Activated CD8-positive, alpha-beta memory T cell treated with anti-CD3 and anti-CD28 coated beads, Interleukin-2, amount 50 U/mL, for 1 hour (primary cell): ENCODE data around the gene F12.

Source experiments
- DNase-seq: peaks from one replicate; pipeline ENCODE4 v3.0.0-alpha.2; 2020; ENCODE audit errors: extremely low read depth

F12 gene

GRCh38 chr5:177446200-177447065, 37.1 kb upstream of the F12 start, which contains the start of gene PRR7:
TSS of gene PRR7 (plus strand) at chr5:177446814. CDS start at chr5:177455068, 8,254 bp downstream.
- DNase-seq: no peak

- DNase-seq: no peak
Observed at GRCh38 chr5:177445917-177446199, 36.5 kb upstream of the F12 start.

- no peak for DNase-seq
Observed at GRCh38 chr5:177445052-177445916, 35.9 kb upstream of the F12 start.

- no peak for DNase-seq
Observed at GRCh38 chr5:177444106-177445051, 35.0 kb upstream of the F12 start.

DNA sequence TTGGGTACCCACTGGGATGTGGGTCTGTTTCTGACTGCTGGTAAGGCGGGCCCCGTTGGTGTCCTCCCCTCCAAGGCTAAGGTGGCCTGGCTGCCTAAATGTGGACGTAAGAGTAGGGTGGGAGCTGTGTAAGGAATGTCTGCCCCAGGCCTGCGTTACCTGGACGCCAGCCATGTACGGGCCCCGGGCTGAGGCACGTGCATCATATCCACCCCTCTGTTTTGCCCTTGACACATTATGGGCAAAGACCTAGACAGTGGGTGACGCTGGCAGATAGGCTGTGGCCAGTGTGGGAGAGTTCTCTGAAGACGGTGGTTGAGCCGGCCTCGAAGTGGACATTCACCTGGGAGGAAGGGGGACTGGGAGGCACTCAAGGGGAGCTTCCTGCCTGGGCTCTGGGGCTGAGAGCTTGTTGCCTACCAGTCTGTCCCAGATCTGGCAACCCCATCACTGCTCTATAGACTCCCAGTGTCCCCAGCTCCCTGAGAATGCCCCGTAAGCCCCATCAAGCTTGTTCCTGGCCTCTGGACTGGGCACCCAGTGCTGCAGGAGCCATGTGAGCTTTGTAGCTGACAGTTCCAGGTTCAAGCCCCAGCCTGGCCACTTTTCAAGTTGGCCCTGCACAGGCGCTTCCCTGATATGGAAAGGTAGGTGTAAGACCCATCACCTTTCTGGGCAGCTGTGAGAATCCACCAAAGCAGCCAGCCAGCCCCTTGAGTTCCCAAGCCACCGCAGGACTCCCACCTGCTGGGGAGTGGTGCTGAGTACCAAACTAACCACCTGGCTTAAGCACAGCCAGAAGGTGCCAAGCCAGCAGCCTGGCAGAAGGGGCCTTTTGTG, 34.0 kb upstream of the F12 start:
- no peak for DNase-seq

DNA sequence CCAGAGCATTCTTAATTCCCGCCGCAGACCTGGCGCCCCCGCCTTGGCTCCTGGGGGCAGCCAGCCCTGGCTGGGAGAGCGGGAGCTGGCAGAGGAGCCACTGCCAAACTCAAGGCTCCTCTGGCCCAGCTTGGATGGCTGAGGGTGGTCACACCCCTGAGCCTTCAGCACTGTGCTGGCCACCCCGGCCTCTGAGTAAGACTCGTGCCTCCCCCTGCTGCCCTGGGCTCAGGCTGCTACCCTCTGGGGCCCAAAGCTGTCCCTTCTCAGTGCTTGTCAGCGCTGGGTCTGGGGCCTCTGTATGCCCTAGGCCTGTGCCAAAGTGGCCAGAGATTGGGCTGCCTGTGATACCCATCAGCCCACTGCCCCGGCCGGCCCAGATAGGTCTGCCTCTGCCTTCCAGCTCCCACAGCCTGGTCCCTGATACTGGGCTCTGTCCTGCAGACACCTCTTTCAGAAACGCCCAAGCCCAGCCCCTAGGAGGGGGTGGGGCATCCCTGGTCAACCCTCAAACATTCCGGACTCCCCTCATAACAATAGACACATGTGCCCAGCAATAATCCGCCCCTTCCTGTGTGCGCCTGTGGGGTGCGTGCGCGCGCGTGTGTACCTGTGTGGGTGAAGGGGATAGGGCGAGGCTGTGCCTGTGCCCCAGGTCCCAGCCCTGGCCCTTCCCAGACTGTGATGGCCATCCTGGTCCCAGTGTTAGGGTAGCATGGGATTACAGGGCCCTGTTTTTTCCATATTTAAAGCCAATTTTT, 32.9 kb upstream of the F12 start:
- no peak for DNase-seq

GRCh38 chr5:177440990-177441780, 31.8 kb upstream of the F12 start:
- DNase-seq: no peak

DNA sequence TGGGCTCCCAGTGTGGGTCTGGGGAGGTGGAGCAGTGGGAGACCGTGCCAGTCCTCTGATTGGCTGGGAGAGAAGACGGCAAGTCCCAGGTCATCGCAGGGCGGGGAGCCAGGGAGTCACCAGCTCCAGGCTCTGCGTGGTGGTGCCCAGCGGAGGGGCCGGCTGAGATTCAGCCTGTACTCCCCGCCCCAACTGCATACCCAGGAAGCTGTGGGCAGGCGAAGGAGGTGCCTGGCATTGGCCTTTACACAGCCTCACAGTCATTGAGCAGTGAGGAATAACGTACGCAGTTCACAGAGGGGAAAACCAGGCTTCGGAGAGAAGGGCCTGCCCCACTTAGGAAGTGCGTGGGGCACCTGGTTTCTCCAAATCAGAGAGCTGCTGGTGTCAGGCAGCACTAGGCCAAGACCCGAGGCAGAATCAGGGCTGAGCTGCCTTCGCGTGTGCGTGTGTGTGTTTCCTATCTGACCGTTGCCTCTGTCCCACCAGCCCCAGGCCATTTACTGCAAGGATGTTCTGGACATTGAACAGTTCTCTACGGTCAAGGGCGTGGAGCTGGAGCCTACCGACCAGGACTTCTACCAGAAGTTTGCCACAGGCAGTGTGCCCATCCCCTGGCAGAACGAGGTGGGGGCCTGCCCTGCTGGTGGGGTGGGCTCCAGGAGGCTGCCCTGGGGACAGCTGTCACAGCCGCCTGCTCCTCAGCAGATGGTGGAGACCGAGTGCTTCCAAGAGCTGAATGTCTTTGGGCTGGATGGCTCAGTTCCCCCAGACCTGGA, 31.0 kb upstream of the F12 start:
- no peak for DNase-seq

- no peak for DNase-seq
Observed at GRCh38 chr5:177439518-177440053, 30.2 kb upstream of the F12 start.

DNA sequence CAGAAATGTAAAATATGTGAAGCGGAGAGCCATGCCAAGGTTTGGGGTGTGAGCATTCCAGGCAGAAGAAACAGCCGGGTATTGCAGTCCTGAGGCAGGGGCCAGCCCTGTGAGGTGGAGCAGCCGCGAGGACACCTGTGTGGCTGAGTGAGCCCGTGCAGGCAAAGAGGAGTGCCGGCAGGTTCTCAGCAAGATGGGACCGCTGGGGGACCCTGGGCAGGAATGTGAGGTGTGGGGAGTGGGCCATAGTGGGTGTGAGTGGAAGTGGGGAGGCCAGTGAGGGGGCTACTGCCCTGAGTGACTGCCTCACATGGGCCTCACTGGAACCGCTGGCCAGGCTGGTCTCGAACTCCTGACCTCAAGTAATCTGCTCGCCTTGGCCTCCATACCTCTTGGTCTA, 29.1 kb upstream of the F12 start:
- DNase-seq: no peak

GRCh38 chr5:177437623-177438022, 28.3 kb upstream of the F12 start:
- DNase-seq: no peak

DNA sequence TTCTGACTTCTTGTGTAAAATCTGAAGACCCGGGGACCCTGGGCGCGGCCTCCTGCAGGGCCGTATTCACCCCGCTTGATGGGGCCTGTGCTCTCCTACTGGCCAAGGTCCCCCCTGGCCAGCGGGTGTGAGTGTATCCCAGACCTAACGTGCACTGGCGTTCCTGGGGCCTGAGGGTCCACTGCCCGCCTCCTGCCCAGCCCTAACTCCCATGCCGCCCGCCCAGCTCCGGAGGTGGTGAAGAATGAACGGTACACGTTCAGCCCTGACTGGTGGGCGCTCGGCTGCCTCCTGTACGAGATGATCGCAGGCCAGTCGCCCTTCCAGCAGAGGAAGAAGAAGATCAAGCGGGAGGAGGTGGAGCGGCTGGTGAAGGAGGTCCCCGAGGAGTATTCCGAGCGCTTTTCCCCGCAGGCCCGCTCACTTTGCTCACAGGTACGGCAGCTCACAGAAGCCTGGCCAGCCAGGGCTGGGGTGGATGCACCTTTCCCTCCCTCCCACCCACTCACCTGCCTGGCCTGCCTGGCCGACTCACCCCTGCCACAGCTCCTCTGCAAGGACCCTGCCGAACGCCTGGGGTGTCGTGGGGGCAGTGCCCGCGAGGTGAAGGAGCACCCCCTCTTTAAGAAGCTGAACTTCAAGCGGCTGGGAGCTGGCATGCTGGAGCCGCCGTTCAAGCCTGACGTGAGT, 26.6 kb upstream of the F12 start:
- no peak for DNase-seq

DNA sequence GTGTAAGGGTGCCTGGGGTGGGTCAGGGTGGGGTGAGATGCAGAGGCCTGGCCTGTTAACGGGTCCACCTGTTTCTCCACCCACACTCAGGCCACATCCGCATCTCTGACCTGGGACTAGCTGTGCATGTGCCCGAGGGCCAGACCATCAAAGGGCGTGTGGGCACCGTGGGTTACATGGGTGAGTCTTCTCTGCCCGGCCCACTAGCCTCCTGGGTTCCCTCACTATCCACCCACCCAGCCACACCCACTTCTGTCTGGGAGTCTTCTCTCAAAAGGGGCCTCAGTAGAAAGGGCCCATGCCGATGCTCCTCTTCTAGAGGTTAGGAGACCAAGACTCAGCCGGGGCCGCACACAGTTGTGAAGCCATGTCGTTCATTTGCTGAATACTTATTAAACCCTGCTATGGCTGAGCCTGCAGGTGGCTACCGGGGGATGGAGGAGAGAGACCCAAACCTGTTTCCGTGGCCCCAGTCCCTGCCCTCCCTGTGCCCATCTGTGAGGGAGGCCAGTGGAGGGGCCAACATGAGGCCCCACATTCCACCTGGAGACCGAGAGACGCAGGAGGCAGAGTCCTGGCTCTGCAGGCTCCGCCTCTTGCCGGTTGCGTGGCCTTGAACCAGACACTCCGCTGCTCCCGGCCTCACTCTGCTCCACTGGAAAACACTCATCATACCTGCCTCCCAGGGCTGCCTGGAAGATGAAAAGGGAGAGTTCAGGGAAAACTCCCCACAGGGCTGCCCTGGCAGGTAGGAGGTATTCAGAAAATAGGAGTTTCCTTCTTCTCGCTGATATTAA, 25.8 kb upstream of the F12 start:
- no peak for DNase-seq

DNA sequence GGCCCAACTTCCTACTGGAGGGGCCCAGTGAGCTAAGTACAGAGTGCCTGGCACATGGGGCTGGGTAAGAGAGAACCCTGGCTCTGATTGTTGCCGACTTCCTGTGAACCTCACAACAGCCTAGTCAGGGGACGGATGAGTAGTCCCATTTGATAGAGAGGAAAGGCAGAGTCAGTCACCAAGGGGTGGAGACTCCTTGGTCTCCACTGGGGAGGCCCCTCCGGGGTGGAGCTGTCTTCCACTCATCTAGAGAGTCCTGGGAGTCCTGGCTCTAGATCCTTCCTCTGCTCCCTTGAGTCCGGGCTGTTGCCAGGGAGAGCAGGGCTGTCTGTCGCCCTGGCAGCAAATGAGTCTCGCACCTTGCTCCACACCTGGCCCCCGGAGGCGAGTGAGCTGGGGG, 25.1 kb upstream of the F12 start:
- DNase-seq: no peak

DNA sequence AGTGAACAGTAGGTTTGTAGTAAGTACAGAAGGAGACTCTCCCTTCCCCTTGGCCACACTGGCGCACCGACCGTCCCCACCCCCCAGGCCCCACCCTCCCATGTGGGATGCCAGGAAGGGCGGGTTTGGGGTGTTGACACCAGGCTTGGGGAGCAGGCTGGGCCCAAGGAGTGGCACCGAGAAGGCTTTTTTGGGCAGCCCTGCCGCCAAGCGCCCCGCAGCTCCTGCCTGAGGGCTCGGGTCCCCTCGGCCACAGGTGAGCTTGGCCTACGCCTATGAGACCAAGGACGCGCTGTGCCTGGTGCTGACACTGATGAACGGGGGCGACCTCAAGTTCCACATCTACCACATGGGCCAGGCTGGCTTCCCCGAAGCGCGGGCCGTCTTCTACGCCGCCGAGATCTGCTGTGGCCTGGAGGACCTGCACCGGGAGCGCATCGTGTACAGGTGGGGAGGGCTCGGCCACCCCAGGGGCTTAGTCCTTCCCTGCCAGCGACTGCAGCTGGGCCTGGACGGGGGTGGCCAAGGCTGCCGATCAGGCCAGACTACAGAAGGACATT, 24.4 kb upstream of the F12 start:
- no peak for DNase-seq

- no peak for DNase-seq
Observed at GRCh38 chr5:177432839-177433657, 23.7 kb upstream of the F12 start.
